GM10847 (cell line): ENCODE results near the gene LCN15.

Experiments
- POLR2A ChIP-seq: IDR thresholded peaks from 2 replicates; pipeline ENCODE4 v1.6.1; 2011; ENCODE audit not compliant: insufficient read length; ENCODE audit errors: extremely low read depth

The LCN15 gene

DNA sequence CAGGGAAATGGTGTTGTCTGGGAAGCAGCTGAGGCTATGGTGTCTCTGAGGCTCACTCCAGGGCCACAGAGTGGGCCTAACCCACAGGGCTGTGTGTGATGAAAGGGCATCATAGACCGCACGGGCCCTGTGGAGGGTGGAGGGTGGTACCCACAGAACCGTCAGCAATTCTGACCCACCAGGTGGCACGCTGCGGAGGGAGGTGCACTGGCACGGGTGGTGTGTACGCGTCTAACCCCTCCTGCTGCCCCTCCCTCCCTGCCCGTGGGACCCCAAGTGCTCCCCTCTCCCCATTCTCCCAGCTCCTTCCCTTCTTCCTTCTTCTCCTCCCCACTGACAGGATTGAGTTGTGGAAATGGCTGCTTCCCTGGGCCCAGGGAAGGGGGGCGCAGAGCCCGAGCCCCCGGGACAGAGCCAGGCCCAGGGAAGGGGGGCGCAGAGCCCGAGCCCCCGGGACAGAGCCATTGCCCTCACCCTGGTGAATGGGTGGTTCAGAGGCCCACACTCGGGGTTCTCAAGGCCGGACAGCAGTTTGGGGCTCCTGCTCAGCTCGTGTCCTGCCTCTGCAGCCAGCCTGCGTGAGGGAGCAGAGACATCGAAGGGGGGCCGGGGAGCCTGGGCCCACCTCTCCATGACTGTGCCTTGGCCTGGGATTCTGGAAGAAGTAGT, 28.4 kb downstream of the LCN15 start:
- no peak for TF ChIP-seq POLR2A

- TF ChIP-seq POLR2A: no peak
These were observed 29.4 kb downstream of the LCN15 start for GRCh38 chr9:136734837-136735496.

DNA sequence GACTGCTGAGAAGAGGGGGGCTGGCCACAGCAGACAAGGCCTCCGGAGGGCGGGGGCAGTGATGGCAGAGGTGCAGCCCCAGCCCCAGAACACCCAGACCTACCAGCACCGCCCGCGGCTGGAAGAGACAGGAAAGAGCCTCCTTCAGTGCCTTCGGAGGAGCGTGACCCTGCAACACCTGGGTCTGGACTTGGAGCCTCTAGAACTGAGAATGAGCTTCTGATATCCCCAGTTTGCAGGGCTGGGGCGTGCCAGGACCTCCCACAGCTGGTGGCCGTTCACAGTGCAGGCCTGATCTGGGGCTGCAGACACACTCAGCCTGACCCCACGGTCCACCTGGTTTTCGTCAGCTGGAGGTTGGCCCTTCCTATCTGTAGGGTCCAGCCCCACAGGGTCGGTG, 30.7 kb downstream of the LCN15 start:
- no peak for TF ChIP-seq POLR2A

GRCh38 chr9:136732444-136733178, 31.7 kb downstream of the LCN15 start:
- TF ChIP-seq POLR2A: no peak

DNA sequence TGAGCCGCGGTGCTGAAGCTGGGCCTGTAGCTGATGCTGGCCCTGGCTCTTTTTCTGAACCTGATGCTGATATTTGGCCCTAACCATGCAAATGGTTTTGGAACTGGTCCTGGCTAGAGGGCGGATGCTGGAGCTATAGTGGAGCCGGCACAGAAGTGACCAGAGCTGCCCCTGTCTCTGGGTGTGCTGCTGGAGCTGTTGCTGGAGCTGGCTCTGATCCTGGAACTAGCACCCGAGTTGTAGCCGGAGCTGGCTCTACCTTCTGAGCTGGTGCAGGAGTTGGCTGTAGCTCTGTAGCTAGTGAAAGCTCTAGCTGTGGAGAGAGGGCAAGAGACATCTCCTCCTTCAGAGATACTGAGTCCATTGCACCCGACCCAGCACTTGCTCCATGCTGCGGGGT, 34.4 kb downstream of the LCN15 start:
- no peak for TF ChIP-seq POLR2A

DNA sequence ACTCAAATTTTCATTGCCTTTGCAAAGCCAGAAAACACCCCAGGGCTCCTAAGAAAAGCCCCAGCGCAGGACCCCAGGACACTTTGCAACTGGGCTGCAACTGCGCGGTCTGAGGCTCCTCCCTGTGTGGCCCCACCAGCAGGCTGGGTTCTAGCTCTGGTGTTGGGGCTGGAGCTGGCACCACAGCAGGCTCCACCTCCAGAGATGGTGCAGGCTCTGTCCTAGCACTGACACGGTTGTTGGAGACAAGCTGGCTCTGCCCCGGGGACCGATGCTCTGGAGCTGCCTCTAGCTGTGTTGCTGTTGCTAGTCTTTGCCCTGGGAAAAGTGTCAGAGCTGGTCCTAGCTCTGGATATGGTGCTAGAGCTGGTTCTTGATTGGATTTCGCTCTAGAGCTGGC, 35.2 kb downstream of the LCN15 start:
- no peak for TF ChIP-seq POLR2A

DNA sequence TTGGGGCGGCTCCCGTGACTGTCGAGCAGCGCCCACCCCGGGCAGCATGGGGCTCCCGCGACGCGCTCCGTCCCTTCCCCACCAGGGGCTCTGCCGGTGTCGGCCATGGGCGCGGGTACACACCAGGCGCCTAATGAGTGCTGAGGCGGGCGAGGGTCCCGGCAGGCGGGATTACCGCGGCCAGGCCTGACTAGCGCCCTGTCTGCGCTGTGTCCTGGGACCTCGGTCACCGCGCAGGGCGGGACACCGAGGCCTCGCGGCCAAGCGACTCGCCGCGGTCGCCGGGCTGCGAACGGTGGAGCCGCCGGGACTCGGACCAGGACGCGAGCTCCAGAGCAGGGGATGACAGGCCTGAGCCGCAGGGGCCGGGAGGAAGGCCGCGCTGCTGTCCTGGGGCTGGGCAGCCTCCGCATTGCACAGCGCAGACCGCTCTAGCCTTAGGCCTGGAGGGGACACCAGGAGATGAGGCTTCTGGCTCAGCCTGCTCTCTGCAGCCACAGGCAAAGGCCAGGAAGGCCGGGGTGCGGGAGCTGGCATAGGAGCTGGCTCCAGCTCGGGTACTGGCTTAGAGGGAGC, 35.7 kb downstream of the LCN15 start:
- no peak for TF ChIP-seq POLR2A

DNA sequence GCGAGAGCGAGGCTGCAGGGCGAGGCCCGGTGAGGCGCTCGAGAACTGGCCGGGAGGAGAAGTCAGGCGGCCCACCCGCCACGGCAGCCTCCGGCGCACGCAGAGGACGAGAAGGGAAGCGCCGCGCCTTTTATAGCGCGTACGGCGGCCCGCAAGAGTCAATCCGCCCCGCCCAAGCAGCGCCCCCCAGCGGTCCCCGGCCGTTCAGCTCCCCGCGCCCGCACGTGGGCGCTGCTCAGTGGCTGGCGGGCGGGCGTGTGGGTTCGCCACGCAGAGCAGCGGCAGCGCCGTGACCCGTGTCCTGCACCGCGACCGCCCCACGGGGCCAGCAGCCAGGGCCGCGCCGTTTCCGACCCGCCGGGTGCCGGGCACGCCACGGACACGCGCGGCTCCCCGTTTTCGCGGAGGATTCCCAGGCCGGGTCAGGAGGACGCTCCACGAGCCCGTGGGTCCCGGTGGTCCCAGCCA, 36.2 kb downstream of the LCN15 start:
- TF ChIP-seq POLR2A: peak; percentile 99

- no peak for TF ChIP-seq POLR2A
These were observed 37.6 kb downstream of the LCN15 start for GRCh38 chr9:136726631-136727191.

DNA sequence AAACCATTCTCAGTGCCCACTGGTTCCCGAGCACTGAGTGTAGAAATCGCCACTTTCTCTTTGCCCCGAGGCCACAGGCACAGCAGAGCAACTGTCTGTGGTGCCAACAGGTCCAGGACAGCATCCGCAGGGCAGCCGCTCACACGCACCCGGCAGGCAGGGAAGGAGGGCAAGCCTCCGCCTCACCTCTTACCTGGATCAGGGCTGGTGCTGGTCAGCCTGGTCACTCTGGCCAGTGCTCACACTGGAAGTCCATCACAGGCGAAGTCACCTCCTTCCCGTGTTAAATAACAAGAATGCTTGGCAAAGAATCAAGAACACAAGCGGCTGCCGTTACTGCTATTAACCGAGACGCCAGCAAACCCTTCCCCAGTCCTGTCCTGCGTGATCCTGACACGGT, 38.2 kb downstream of the LCN15 start:
- TF ChIP-seq POLR2A: no peak

DNA sequence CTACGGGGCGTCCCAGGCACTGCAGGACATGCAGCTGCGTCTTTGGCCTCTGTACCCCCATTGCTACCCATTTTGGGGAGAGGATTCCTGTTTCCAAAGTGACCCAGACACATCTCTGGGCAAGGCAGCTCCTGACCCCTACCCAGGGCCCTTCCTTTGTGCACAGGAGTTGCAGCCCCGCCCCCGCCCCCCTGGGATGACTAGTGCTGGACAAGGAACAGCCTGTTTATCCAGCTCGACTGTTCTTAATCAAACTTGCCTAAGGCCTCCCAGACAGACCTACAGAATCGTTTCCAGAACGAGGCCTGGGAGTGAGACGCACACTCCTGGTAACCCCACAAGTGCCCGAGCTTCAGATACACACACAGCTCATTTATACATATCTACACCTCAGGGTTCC, 38.7 kb downstream of the LCN15 start:
- no peak for TF ChIP-seq POLR2A

- TF ChIP-seq POLR2A: no peak
These were observed 39.5 kb downstream of the LCN15 start for GRCh38 chr9:136724772-136725171.

DNA sequence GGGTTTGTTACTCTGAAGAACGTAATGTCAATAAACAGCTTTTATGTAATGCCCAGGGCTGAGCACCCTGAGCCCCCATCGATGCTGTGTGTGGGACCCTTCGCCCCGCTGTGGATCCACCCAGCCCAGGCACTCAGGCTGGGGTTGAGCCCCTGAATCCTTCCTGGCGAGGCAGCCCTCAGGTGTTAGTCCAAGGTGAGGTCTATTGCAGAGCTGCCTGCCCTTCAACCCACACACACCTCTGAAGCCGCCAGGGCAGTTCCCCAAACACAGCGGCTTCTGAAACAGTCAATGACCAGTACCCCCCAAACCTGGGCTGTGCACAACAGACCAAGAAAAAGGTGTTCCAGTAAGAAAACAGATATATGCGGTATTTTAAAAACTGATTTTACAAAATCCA, 40.3 kb downstream of the LCN15 start:
- TF ChIP-seq POLR2A: no peak

- peak; percentile 2 for TF ChIP-seq POLR2A
These were observed 40.8 kb downstream of the LCN15 start for GRCh38 chr9:136723362-136723976.

- no peak for TF ChIP-seq POLR2A
These were observed 41.4 kb downstream of the LCN15 start for GRCh38 chr9:136722969-136723356.
